DMS53 treated with DMSO at 0.1 percent for 48 hours (cell line): ENCODE results near the gene GOLGA5.
"Not testable (repeated sequence)": the region's sequence is repeated elsewhere in the genome, so short reads cannot be mapped to it uniquely, and the experiment has no call there.

ENCODE experiments used
- DNase-seq: peaks from one replicate; lab custom pipeline; 2025; ENCODE audit not compliant: unreplicated experiment; lab: John Stamatoyannopoulos, UW

GOLGA5 gene

DNA sequence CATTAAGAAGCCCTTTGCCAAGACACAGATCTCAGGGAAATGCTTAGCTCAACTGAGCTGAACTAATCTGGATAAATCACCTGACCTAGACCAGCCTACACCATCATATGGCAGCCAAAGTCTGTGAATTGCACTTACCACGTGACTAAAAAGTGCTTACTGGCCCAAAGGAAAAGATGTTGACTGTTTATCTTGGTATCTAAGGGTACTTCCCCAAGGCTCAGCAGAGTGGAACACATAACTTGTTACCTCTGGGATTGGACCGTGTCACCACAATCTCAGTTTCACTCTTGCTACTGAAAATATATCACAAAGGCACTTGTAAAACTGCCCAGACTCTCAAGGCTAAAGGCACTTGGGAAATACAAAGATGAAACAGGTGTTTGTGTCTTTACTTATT lies 18.8 kb upstream of the GOLGA5 start:
- not testable (repeated sequence) for DNase-seq

DNA sequence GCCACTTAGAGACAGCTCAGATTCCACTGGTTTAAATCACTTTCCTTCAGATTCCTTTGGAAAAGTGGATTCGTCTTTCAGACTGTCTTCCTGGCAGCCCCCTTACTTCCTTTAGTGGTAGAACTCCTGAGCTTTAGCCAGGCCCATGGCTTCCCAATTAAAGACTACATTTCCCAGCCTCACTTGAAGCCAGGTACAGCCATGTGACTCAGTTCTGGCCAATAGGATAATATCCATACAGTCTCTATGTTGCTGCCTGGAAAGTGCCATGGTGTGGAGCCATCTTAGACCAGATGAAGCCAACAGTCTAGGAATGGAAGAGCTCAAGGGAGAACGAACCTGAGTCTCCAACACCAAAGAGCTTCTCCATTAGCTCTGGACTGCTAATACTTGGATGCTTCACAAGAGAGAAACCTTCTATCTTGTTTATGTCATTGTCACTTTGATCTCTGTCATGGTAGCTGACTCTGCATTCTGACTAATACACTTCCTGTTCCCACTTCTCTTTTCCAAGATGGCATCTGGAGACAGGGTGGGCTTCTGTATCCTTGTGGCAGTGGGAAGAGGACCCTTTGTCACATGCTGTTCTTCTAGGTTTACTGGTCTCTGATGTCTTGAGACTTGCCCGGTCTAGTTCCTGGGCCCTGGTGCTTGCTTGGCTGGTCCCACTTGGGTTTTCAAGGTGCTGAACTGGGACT lies 15.1 kb upstream of the GOLGA5 start:
- not testable (repeated sequence) for DNase-seq

DNA sequence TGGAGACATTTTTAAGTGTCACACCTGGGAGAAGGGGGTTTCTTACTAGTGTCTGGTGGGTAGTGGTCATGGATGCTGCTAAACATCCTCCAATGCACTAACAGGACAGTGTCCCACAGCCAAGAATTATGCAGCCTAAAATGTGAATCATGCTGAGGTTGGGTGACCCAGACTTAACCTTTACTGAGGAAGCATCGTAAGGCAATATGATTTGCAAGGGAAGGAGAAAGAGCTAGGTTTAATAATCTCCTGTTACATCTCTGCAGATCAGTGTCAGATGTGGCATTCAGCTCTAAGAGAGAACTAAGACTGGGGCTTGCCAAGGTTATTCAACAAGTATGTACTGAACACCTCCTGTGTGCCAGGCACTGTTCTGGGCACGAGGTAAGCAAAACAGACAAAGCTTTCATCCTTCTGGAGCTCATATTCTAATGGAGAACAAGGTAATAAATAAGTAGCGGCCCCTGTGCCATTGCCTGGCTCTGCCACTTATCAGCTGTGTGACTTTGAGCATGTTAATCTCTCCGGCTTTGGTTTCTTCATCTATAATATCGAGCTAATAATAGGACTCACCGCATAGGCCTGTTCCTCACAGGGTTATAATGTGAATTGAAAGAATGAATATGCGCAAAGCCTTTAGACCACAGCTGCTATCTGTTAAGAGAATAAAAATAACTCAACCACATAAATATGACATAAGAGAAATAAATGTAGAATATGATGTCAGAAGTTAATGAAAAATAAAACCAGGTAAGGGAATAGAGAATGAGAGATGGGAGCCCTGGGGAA lies 13.5 kb upstream of the GOLGA5 start:
- no peak for DNase-seq

DNA sequence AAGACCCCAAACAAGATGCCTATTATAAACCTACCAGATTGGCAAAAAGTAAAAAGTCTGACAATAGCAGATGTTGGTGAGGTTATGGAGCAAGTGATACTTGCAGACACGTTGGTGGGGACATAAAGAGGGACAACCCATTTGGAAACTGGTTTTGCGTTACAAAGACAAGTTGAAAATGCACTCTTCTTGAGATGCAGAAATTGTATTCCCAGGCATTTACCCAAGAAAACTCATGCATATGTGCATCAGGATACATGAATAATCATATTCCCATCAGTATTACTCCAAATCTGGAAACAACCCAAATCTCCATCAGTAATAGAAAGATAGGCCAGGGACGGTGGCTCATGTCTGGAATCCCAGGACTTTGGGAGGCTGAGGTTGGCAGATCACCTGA lies 12.8 kb upstream of the GOLGA5 start:
- DNase-seq: no peak

DNA sequence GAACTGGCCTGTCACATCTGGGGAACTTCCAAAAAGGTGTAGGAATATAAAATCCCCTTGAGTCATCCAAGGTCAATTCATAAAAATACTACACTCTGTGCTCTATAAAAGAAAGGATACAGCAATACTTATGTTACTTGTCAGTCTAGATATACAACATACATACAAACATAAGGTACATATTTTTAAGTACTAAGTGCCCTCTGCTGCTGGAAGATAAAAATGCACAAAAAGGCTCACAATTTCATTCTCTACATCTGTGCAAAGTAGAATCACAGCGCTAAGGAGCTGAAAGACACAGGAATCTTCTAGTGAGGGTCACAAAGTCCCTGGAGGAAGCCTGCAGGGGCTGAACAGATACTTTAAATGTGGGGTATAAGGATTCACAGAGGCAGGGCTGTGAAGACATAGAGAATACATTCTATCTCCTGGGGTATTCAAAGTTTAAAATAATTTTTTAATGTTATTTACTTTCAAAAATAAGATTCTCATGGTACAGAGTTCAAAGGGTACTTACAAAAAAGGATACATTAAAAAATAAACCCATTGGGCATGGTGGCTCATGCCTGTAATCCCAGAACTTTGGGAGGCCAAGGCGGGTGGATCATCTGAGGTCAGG lies 10.2 kb upstream of the GOLGA5 start:
- DNase-seq: peak; percentile 54

DNA sequence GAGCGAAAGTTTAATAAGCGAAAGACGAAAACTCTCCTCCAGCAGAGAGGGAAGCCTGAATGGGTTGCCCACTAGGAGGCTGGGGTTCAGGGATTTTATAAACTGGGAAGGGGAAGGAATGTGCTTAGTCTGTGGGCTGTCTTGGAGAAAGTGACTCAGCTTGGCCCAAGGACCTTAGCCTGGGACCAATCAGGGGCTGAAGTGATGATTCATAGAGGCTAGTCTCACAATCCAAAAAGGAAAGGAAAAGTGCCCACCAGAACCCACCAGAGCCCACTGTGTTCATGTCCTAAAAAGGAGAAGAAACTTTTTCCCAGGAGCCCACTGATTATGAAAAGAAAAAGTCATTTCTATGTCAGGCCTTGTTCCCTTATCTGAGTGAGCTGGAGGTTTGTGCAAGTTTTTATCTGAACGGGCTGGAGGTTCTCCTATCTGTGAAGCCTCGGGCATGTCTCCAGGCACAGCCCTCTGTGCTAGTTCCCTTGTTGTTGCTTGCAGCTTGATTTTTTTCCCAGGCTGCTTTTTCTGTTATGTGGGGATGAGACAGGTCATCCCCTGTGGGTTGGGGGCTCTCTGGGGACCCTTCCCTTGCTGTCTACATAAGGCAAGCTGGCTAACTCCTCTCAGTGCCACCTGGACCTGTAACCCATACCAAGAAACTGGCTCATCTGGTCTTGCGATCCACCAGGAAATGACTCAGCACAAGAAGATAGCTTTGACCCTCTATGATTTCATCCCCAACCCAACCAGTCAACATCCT lies 8.3 kb upstream of the GOLGA5 start:
- no peak for DNase-seq

DNA sequence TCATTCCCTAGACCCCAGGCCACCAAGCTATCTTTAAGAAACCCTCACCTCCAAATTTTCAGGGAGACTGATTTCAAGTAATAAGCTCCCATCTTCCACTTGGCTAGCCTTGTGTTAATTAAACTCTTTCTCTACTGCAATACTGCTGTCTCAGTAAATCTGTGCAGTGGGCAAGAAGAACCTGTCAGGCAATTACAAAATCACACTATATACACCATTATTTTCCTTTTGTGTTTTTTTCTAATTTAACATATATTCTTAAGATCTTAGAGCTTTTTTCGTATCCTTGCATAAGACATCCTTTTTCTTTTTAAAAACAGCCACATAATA lies 7.7 kb upstream of the GOLGA5 start:
- DNase-seq: no peak

DNA sequence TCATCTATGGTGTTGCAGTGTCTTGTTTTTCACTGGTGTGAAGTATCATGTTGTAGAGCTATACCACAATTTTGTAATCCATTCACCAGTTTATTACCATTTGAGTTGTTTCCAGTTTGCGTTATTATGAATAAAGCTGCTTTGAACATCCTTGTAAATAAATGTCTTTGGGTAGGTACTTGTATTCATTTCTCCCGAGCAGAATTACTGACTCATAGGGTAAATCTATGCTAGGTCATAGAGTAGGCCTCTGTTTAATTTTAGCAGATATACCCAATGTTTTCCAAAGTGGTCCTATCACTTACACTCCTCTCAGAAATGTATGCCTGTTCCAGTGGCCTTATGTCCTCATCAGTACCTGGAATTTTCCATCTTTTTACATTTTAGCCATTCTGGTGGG lies 6.6 kb upstream of the GOLGA5 start:
- DNase-seq: no peak

DNA sequence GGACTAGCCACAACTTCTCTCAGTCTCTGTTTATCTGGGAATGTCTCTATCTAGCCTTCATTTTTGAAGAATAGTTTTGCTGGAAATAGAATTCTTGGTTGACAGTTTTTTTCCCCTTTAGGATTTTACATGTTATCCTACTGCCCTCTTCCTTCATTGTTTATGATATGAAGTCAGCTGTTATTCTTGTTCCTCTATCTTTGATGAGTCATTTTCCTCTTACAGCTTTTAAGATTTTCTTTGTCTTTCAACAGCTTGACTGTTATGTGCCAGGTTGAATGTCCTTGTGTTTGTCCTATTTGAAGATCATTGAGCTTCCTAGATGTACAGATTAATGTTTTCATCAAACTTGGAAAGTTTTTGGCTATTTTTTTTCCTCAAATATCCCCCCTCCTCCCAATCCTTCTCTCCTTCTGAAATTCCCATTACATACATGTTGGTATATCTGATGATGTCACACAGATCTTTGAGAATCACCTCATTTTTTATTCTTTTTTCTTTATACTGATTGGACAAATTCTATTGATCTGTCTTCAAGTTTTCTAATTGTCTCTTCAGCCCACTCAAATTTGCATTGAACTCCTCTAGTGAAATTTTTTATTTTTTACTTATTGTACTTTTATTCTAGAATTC lies 4.5 kb upstream of the GOLGA5 start:
- DNase-seq: no peak

DNA sequence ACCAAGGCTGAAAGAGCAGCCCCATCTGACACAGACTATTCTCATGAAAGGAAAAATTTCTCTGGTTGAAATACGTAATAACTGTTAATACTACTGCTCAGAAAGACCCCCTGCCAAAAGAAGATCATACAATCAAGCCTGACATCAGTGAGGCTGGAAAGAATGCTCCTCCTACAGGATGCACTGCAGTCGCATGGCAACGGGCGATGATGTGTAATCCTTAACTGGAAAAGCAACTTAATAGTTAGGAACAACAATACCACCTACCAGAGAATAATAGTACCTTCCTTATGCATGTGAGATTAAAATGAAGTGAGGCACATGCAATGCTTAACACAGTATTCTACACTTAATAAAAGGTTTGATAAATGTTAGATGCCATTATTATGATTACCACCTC lies 1.2 kb upstream of the GOLGA5 start:
- no peak for DNase-seq

DNA sequence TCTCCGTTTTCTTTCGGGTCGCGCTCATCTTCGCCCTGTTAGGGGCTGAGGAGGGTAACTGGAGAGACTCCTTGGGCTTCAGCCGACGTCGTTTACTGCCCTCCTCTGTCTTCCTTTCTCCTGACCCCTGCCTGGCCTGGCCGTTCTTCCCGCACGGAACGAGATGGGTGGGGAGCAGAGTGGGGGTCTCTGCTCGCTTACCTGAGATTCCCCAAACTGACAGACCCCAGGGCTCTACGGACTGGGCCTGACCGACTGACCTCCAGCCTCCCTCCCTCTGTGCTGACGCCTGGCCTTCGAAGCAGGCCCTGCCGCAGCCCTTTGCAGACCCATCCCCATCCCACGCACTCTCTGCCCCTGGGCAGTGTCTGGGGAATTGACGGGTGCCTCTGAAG lies 439 bp downstream of the GOLGA5 start:
- DNase-seq: no peak

DNA sequence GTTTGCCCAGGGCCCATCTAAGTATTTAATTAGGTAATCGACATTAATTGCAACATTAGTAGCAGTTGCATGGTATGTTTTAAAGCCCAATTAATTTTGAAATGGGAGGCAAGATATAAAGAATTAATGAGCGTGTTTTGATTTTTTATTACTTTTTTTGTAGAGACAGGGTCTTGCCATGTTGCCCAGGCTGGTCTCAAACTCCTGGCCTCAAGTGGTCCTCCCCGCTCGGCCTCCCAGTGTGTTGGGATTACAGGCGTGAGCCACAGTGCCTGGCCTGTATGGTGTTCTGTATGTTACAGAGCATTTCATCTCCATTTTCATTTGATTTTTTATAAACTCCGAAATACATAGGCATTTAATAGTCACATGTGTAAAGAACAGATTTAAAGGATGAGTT lies 856 bp downstream of the GOLGA5 start:
- no peak for DNase-seq

DNA sequence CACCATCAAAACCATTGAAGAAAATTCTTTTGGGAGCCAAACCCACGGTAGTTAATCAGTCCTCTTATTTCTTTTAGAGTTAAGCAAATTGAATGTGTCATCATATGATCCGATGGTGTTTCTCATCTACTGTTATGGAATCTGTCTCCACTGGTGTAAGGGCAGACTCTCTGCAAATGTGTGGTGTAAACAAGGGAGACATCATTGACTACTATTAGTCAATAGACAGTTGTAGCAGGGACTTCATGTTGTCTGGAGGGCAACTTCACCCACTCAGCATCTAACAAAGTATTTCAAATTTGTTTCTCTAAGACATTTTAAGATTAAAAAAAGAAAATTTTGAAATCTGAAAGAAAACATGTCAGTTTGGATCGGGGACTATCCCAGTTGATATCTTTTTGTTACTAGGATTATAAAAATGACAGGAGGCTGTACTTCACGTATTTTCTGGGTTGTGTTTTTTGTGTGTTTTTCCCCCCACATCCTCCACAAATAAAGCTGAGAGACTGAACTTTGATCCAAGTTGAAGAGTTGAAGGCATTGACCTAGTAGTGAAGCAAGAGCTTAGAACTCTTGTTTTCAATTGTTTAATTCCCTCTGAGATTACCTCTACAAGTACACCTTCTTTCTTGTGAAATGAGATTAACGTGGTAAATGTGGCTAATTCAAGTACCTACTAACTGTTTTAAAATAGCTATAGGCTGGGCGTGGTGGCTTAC lies 4.0 kb downstream of the GOLGA5 start:
- no peak for DNase-seq

DNA sequence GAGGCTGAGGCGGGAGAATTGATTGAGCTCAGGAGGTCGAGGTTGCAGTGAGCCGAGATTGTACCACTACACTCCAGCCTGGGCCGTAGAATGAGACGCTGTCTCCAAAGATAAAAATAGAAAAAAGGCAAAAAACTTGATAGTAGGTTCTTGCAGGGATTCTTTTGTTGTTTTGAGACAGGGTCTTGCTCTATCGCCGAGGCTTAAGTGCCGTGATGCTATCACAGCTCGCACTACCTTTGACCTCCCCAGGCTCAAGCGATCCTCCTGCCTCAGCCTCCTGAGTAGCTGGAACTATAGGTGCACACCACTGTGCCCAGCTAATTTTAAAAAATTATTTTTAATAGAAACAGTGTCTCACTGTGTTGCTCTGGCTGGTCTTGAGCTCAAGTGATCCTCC lies 4.7 kb downstream of the GOLGA5 start:
- DNase-seq: no peak

DNA sequence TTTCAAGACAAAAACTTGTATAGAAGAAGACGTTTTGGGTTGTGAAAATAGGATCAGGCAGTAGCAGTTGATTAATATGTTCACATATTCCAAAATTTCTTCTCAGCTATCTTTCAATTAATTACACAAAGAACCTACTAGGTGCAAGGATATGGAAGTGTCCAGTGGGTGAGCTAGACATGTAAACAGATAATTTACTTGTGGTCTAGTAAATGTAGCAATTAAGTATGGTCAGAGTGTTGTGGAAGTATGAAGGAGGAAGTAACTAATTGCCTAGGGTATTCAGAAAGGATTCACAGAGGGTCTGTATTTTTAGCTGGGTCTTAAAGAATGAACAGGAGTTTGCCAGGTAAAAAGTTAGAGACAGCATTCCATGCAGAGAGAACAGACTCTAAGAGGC lies 5.9 kb downstream of the GOLGA5 start:
- no peak for DNase-seq

DNA sequence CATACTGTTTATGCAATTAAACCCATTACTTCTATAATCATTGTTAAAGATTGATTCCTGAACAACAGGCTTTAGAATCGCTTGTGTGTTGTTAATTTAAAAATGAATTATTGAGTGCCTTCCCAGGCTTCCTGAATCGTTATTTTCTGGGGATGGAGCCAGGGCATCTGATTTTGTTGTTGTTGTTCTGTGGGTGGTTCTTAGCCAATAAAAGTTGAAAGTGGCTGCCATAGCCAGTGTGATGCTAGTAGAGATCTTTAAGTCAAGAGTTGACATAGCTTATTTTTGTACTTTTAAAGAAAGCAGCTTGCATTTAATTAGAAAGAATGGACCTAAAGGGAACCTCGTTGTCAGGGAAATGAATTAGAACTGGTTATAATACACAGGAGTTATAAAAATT lies 6.4 kb downstream of the GOLGA5 start:
- DNase-seq: no peak

DNA sequence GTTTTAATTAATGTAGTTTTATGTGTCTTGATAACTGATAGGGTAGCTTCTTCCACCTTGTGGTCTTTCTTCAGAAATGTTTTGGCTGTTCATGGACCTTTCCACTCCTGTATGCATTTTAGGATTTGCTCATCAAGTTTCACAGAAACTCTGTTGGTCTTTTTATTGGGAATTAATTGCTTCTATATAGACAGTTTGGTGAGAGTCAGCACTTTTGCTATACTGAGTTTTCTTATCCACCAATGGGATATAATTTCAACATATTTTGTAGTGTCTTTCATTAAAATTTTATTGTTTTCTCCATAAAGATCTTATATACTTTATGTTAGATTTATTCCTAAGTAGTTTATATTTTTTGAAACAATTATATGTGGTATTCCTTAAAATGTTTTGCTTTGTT lies 7.8 kb downstream of the GOLGA5 start:
- no peak for DNase-seq

DNA sequence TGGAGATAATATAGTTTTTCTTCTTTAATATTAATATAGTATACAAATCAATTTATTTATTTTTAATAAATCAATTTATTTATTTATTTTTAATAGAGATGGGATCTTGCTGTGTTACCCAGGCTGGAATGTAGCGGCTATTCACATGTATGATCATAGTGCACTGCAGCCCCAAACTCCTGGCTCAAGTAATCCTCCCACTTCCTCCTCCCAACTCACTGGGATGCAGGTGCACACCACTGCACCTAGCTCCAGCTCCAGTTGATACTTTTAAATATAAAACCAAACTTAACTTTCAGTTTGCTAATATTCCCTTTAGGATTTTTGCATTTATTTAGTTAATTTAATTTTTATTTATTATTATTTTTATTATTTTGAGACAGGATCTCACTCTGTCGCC lies 8.6 kb downstream of the GOLGA5 start:
- DNase-seq: no peak

DNA sequence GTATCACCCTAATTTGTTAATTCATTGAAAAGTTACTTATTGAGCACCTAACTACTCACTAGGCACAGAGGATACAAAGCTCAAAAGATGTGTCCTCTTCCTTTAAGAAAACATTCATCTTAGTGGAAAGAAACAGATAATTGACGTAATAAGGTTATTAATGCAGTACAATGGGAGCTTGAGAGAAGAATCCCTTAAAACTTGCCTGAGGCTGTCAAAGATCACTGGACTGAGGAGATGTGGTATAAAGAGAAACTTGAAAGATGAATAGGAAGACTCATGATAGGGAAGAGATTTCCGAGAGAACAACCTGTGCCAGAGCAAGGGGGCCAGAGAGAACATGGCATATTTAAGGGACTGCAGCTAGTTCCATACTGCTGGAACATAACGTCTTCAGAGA lies 19.1 kb downstream of the GOLGA5 start:
- DNase-seq: no peak

DNA sequence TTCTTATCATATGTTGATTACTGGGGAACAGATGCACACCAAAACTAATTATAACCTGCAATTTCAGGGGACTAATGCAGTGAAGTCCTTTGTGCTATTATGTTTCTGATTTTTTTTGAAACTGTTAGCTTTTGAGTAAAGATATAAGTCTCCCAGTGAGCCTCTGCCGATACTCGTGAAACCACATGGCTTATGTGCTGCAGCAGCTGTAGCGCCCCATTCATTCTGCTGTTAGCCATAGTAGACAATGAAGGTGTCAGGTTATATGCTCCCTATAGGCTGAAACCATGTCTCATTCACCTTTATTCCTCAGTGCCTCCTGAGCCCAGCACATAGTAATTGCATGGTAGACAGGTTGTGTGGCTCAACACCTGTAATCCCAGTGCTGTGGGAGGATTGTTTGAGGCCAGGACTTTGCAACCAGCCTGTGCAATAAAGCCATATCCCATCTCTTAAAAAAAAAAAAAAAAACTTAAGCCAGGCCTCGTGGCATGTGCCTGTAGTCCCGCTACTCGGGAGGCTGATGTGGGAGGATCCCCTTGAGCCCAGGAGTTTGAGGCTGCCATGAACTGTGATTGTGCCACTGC lies 25.0 kb downstream of the GOLGA5 start:
- no peak for DNase-seq
